Kidney epithelial cell (primary cell): ENCODE data around the gene BRINP2. TPM values are rescaled to one million over a fixed set of nuclear protein-coding genes. Genes with fewer than 3 reads are reported as not detected.

ENCODE experiments used
- DNase-seq: peaks from one replicate; pipeline ENCODE4 v3.0.0-alpha.2; 2010; ENCODE audit warnings: low read depth
- H3K27me3 ChIP-seq: 2 replicates; pipeline ENCODE4 v1.6.0; 2011; ENCODE audit warnings: low read length; ENCODE audit not compliant: control insufficient read depth, insufficient read depth
- H3K36me3 ChIP-seq: 2 replicates; pipeline ENCODE4 v1.5.1; 2011; ENCODE audit warnings: low read length; ENCODE audit not compliant: control insufficient read depth, insufficient read depth
- H3K4me3 ChIP-seq: 2 replicates; pipeline ENCODE4 v1.5.1; 2011; ENCODE audit warnings: low read depth, mild to moderate bottlenecking, control low read depth, low read length
- CTCF ChIP-seq: IDR thresholded peaks from 2 replicates; pipeline ENCODE4 v1.5.1; 2011; ENCODE audit warnings: mild to moderate bottlenecking, moderate library complexity, low read length, control low read depth, inconsistent platforms; ENCODE audit not compliant: insufficient read depth, poor library complexity, severe bottlenecking
- total RNA-seq: library from RNA; depleted of rRNA; stranded (reverse); fragments of >200 nt; gene quantifications from 2 replicates; pipeline ENCODE4 v1.2.3, GENCODE V29; 2015

The BRINP2 gene
- total RNA-seq, 1 donor from 2014 or later: not detected

GRCh38 chr1:177306019-177306415 is 135.3 kb downstream of the BRINP2 start:
- no peaks in the 10 kb centered on the region for H3K36me3 ChIP-seq
- DNase-seq: no peak
- no peak for TF ChIP-seq CTCF
- H3K27me3 ChIP-seq: no peaks in the 10 kb centered on the region
- H3K4me3 ChIP-seq: no peak overlapping the region

- DNase-seq: no peak
- no peak overlapping the region for H3K4me3 ChIP-seq
- H3K36me3 ChIP-seq: no peaks in the 10 kb centered on the region
- no peak for TF ChIP-seq CTCF
- H3K27me3 ChIP-seq: no peaks in the 10 kb centered on the region
Observed at GRCh38 chr1:177306981-177307380, 136.2 kb downstream of the BRINP2 start.

- Histone ChIP-seq H3K36me3 (no peaks in the 10 kb centered on the region), H3K4me3 (no peak overlapping the region), H3K27me3 (no peaks in the 10 kb centered on the region)
- no peak for DNase-seq
- no peak for TF ChIP-seq CTCF
Observed at GRCh38 chr1:177307771-177308170, 137.0 kb downstream of the BRINP2 start.

- Histone ChIP-seq H3K4me3 (no peak overlapping the region), H3K27me3 (no peaks in the 10 kb centered on the region), H3K36me3 (no peaks in the 10 kb centered on the region)
- DNase-seq: no peak
- TF ChIP-seq CTCF: no peak
Observed at GRCh38 chr1:177309880-177310279, 139.1 kb downstream of the BRINP2 start.

- H3K27me3 ChIP-seq: no peaks in the 10 kb centered on the region
- TF ChIP-seq CTCF: no peak
- H3K36me3 ChIP-seq: no peaks in the 10 kb centered on the region
- DNase-seq: no peak
- H3K4me3 ChIP-seq: no peak overlapping the region
Observed at GRCh38 chr1:177310326-177310725, 139.6 kb downstream of the BRINP2 start.

GRCh38 chr1:177311111-177311510 is 140.4 kb downstream of the BRINP2 start:
- no peak overlapping the region for H3K4me3 ChIP-seq
- H3K36me3 ChIP-seq: no peaks in the 10 kb centered on the region
- no peaks in the 10 kb centered on the region for H3K27me3 ChIP-seq
- DNase-seq: no peak
- no peak for TF ChIP-seq CTCF
